ENCODE data around the gene UROS. TPM values are rescaled to one million over a fixed set of nuclear protein-coding genes. Genes with fewer than 3 reads are reported as not detected.

UROS gene
- total RNA-seq, 1 donor = 93.7 TPM

DNA sequence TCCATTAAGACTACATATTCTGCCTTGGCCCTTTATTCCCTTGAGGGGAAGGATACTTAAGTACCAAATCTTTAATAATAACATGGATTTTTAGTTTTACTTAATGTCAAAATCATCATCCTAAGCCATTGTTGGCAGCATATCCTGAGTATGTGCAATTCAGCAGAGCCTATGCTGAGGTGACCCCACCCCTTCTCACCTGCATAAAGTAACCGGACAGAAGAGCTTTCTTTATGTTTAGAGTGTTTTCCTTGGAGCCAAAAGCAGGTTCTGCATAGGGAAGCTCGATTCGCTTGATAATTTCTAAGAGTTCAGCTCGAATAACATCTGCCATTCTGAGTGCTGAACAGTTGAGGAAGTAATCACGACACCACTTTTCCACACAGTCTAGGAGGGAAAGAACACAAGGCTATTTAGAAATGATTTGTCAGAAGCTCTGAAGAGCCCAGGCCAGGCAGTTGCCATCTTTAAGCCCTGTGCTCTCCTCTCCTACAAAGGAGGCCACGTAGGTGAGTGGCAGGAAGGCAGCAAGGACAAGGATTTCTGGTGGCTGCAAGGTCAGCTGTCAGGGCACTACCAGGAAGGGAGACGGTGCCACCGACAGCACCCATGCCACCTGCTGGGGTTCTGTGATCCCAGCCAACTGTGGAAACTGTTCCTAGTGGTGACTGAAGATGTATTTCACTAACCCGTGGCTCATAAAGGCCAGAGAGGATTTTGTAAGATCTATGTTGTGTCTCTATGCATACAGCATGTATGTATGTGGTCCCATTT is 15.9 kb upstream of the UROS start:
- TF ChIP-seq, protein P1, sequence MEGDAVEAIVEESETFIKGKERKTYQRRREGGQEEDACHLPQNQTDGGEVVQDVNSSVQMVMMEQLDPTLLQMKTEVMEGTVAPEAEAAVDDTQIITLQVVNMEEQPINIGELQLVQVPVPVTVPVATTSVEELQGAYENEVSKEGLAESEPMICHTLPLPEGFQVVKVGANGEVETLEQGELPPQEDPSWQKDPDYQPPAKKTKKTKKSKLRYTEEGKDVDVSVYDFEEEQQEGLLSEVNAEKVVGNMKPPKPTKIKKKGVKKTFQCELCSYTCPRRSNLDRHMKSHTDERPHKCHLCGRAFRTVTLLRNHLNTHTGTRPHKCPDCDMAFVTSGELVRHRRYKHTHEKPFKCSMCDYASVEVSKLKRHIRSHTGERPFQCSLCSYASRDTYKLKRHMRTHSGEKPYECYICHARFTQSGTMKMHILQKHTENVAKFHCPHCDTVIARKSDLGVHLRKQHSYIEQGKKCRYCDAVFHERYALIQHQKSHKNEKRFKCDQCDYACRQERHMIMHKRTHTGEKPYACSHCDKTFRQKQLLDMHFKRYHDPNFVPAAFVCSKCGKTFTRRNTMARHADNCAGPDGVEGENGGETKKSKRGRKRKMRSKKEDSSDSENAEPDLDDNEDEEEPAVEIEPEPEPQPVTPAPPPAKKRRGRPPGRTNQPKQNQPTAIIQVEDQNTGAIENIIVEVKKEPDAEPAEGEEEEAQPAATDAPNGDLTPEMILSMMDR (IDR thresholded peaks at IDR 0.05; ENCODE audit: insufficient read depth, low read depth, low read length) = no peak
- no peak overlapping the region for H3K4me3 ChIP-seq (ENCODE audit: low read depth, low read length)

DNA sequence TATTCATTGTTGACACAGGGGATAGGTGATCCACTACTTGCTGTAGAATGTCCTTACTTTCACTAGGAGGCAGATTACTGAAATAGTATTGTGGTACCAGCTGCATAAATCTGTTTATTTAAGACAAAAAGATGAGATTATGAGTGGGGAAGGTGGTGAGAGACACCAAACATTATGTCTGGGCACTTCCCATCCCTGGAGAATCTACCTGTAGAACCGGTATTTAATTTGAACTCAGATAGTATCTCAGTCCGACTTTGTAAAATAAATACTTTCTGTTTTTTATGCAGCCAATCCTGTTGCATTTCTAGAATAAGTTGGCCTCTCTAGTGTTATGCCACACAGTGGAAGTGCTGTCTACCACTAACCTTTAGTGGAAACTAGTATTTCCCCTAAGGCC is 13.7 kb upstream of the UROS start:
- DNase-seq (ENCODE audit: low read depth) = no peak
- no peak overlapping the region for H3K4me3 ChIP-seq (ENCODE audit: low read depth, low read length)
- TF ChIP-seq, protein P1 (IDR thresholded peaks at IDR 0.05; ENCODE audit: insufficient read depth, low read depth, low read length) = no peak

More for the DNA sequence above, 15.9 kb upstream of the UROS start:
- DNase-seq (ENCODE audit: low read depth) = no peak

DNA sequence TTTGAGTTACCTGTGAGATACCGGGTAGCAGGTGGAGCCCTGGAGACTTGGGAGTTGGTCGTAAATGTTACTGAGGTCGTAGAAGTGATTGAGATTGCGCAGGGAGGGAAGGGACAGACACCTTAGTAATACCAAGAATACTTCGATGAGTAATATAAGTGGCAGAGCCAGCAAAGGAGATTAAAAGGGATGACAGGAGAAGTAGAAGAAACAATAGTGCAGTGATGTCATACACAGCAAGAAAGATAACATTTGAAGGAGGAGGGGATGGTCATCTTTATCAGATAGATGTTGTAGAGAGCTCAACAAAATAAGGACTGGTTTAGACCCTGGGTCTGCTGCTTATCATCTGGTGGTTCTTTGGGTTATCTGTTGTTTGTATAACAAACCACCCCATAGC is 5.3 kb upstream of the UROS start:
- no peak for DNase-seq (ENCODE audit: low read depth)
- TF ChIP-seq, protein P1 (IDR thresholded peaks at IDR 0.05; ENCODE audit: insufficient read depth, low read depth, low read length) = no peak
- H3K4me3 ChIP-seq (ENCODE audit: low read depth, low read length) = no peak overlapping the region

DNA sequence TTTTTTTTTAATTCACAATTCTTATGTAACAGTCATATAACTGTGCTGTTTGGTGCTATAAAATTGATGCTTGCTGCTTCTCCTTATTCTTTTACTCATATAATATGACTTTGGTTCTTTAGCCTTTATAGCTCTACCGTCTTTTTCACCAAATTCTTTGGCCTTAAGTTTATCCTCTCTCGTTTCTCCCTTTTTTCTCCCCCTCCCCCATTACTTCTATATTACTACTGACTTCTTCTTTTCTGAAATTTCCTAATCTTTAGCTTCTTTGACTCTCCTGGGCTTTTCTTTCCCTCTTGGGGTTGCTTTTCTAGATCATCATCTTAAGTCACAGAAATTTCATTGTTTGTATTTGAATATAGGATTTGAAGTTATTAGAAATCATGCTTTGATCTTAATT is 4.1 kb upstream of the UROS start:
- no peak overlapping the region for H3K4me3 ChIP-seq (ENCODE audit: low read depth, low read length)
- no peak for DNase-seq (ENCODE audit: low read depth)
- TF ChIP-seq, protein P1 (IDR thresholded peaks at IDR 0.05; ENCODE audit: insufficient read depth, low read depth, low read length) = no peak

DNA sequence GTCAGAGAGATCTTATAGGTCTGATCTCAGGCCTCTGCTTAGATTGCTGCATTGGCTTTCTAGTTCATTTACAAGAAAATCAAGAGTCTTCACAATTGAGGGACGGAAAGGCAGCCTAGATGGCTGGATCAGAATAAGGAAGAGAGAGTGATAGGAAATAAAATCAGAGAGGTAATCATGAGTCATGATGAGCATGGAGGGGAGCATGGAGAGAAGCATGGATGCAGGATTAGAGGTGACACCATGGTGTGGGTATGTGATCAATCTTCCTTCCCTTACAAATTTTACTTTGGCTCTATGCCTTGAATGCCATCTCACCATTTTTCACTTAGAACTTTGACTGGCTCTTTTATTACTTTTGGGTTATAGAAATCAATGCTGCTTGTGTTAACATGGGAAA is 1.7 kb upstream of the UROS start:
- peak overlapping the region; percentile 100 for H3K4me3 ChIP-seq (ENCODE audit: low read depth, low read length)
- TF ChIP-seq, protein P1 (IDR thresholded peaks at IDR 0.05; ENCODE audit: insufficient read depth, low read depth, low read length) = no peak
- no peak for DNase-seq (ENCODE audit: low read depth)

DNA sequence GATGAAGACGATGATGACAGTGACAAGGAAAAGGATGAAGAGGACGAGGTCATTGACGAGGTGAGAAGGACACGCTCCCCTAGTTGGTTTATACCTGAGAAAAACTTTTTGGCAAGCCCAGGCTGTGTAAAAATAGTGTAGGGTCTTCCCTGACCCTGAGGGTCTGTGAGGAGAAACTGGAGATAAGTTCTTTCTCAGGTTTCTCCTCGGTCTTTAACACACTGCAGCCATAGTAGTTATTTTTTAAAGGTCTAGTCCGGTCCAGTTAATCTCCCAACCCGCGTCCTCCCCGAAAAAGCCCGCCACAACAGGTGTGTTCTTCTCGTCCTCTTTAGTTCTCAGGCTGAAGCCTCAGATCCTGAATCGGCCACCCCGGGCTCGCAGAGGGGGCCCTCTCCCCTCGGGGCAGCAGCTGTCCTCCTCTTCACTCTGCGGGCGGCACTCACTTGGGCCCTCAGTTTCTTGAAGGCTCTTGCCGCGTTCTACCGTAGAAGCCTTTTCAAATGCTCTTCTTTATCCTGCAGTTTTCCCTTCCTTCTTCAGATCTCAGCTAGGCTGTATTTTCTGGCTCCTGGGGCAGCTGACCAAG is 699 bp upstream of the UROS start:
- DNase-seq (ENCODE audit: low read depth) = peak; percentile 12
- TF ChIP-seq, protein P1 (IDR thresholded peaks at IDR 0.05; ENCODE audit: insufficient read depth, low read depth, low read length) = no peak
- peak overlapping the region; percentile 100 for H3K4me3 ChIP-seq (ENCODE audit: low read depth, low read length)
